Cardiac fibroblast (primary cell): Measurements from ENCODE around the gene MLN.

Source experiments
- DNase-seq, 2 donors: peaks; one replicate each; pipeline versions ENCODE4 v3.0.0 to v3.0.0-alpha.2; 2010; ENCODE audit warnings: low read depth in 2 of 2
- H3K4me3 ChIP-seq, 2 donors: replicated peaks in 1 of 2; 1 replicate in 1 of 2; 2 replicates in 1 of 2; pipeline ENCODE4 v1.5.1; 2011; ENCODE audit warnings: low read depth in 2 of 2, low read length in 2 of 2, mild to moderate bottlenecking in 2 of 2, moderate library complexity in 1 of 2
- TF ChIP-seq, protein P1 (sequence below): IDR thresholded peaks from one replicate; pipeline ENCODE4 v1.5.1; 2011; ENCODE audit warnings: low read depth, mild to moderate bottlenecking, low read length, inconsistent platforms

Gene MLN

DNA sequence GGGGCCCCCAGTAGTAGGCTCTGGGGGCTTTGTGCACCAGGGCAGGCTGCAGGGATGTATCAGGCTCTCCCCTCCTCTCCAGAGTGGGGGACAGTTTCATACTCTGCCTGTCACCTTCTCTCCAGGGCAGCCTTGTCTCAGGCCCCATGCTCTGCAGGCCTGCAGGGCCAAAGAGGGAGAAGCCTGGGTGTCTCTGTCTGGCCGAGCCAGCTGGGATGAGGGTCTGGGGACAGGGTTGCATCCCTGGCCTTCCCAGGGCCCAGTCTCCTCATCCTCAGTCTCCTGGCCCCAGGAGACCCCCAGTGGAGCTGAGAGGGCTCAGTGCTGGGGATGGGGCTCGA is 42.3 kb downstream of the MLN start:
- TF ChIP-seq, protein P1, sequence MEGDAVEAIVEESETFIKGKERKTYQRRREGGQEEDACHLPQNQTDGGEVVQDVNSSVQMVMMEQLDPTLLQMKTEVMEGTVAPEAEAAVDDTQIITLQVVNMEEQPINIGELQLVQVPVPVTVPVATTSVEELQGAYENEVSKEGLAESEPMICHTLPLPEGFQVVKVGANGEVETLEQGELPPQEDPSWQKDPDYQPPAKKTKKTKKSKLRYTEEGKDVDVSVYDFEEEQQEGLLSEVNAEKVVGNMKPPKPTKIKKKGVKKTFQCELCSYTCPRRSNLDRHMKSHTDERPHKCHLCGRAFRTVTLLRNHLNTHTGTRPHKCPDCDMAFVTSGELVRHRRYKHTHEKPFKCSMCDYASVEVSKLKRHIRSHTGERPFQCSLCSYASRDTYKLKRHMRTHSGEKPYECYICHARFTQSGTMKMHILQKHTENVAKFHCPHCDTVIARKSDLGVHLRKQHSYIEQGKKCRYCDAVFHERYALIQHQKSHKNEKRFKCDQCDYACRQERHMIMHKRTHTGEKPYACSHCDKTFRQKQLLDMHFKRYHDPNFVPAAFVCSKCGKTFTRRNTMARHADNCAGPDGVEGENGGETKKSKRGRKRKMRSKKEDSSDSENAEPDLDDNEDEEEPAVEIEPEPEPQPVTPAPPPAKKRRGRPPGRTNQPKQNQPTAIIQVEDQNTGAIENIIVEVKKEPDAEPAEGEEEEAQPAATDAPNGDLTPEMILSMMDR = no peak
- H3K4me3 ChIP-seq = no peak overlapping the region
- DNase-seq = no peak

DNA sequence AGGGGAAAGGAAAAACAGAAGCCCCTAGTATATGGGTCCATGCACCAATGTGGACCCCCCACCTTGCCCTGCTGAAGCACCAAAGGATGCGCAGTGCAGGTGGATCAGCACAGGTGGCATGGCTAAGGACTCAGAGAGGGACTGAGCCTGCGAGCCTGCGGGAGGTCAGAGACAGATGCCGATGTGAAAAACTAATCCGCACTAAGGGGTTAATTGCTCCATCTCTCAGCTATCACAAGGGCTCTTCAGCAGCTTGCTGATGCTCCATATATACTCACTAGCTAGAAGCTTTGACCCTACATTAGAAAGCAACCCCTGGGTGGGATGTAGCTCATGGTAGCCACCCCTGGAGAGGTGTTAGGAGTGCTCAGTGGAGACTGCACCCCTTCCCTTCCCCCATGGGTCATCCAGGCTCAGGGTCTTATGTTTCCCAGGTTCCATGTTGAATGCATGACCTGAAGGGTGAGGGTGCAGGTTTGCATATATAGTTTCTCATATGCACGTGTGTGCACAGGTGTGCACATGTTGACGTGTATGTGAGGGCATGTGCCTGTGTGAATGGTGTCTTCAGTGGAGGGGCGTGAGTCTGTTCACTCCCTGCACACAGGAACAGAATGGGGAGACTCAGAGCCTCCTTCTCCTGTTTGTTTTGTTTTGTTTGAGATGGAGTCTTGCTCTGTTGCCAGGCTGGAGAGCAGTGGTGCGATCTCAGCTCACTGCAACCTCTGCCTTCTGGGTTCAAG is 43.7 kb downstream of the MLN start:
- TF ChIP-seq, protein P1 = no peak
- no peak overlapping the region for H3K4me3 ChIP-seq
- DNase-seq = no peak

DNA sequence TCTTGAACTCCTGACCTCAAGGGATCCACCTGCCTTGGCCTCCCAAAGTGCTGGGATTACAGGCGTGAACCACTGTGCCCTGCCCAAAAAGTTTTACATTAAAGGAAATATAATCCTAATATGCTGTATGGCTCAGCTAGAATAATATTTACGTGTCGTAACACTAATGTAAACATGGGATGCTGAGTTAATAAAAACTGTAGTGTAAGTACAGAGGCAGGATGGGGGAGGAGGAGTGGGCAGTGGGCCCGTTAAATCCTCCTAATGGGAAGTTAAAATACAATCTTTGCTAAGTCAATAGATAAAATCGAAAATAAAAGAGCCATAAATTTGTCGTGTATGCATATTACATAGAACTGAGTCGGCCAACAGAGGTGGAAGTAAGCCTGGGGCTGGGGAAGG is 45.0 kb downstream of the MLN start:
- no peak for DNase-seq
- TF ChIP-seq, protein P1 = no peak
- no peak overlapping the region for H3K4me3 ChIP-seq

DNA sequence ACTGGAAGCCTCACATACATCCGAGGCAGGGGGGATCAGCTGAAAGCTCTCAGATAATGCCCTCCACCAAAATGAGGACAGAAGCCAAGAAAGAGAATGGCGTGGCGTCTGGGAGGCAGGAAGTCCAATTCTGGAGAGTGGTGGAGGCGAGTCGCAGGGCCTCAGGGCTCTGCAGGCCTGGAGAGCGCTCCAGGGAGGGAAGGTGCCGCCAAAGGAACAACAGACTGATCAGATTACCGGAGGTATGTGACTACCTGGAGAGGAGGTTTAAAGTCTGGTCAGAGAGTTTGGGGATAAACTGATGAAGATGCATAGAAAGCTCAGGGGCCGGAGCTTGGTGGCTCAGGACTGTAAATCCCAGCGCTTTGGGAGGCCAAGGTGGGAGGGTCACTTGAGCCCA is 45.9 kb downstream of the MLN start:
- TF ChIP-seq, protein P1 = no peak
- no peak overlapping the region for H3K4me3 ChIP-seq
- DNase-seq = no peak

DNA sequence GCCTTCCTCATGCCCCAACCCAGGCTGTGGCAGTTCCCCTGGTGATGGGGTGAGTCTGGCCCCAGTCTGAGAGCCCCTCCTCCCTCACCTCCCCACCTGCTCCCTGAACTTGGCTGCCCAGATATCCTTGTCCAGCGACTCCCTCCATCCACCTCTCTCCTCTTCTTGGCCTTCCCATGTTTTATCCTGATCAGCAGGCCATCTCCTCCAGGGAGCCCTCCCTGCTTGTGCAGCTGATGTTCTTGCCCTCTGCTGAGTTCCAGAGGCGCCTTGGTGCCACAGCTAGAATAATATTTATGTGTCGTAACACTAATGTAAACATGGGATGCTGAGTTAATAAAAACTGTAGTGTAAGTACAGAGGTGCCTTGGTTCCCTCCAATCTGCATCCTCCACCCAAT is 46.7 kb downstream of the MLN start:
- TF ChIP-seq, protein P1 = no peak
- DNase-seq = no peak
- H3K4me3 ChIP-seq = no peak overlapping the region

DNA sequence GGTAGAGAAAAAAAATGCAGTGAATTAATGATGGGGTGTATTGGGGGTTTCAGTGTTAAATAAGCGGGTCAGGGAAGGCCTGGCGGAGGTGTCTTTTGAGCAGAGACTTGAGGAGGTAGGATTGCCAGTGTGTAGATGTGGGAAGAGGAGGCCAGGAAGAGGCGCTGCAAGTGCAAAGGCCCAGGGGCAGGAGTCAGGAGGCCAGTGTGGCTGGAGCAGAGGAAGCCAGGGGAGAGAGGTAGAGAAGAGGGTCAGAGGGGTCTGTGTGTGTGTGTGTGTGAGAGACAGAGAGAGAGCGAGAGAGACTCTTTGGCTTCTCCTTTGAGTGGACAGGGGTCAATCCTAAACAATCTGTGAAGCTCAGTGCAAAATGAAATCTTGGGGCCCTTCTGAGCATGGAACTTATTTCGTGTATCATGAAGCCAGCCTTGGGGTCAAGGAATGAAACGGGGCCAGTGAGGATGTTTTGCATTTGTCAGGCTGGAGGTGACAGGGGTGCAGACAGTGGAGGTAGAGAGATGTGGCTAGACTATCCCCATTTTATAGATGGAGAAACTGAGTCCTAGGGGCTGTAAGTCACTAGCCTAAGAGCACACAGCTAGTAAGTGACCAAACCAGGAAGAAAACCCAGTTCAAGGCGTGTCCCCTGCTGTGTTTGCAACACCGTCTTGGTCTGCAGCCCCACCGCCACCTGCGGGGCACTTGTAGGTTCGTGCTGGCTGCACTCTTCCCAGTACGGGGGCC is 47.4 kb downstream of the MLN start:
- no peak overlapping the region for H3K4me3 ChIP-seq
- no peak for DNase-seq
- TF ChIP-seq, protein P1 = no peak
